Bronchial epithelial cell (primary cell): ENCODE measurements around the gene PLEKHG3. TPM values are rescaled to one million over a fixed set of nuclear protein-coding genes. Genes with fewer than 3 reads are reported as not detected.

Experiments
- DNase-seq: peaks from one replicate; pipeline ENCODE4 v3.0.0-alpha.2; 2010; ENCODE audit warnings: low read depth
- FAIRE-seq: peaks from 2 replicates; lab custom pipeline; 2011; peaks lifted over from hg19 to GRCh38; lab: Jason Lieb, UNC
- H3K27me3 ChIP-seq: 2 replicates; pipeline ENCODE4 v1.5.1; 2011; ENCODE audit warnings: low read length; ENCODE audit not compliant: control insufficient read depth, insufficient read depth
- H3K36me3 ChIP-seq: 2 replicates; pipeline ENCODE4 v1.5.1; 2011; ENCODE audit warnings: low read length; ENCODE audit not compliant: control insufficient read depth, insufficient read depth
- H3K4me3 ChIP-seq: 2 replicates; pipeline ENCODE4 v1.5.1; 2011; ENCODE audit warnings: mild to moderate bottlenecking, low read depth, low read length, control low read depth
- CTCF ChIP-seq: IDR thresholded peaks from 2 replicates; pipeline ENCODE4 v1.5.1; 2011; ENCODE audit warnings: mild to moderate bottlenecking, moderate library complexity, low read length, control low read depth, inconsistent platforms; ENCODE audit not compliant: insufficient read depth, severe bottlenecking
- total RNA-seq: library from RNA; depleted of rRNA; stranded (reverse); fragments of >200 nt; gene quantifications from 2 replicates; pipeline ENCODE4 v1.2.1, GENCODE V29; 2014

Gene PLEKHG3
- total RNA-seq, 1 donor from 2014 or later: 32.4 TPM

GRCh38 chr14:64767215-64767964 lies 63.2 kb downstream of the PLEKHG3 start:
- Histone ChIP-seq H3K27me3 (peaks cover 6% of the 10 kb centered on the region), H3K4me3 (no peak overlapping the region), H3K36me3 (no peaks in the 10 kb centered on the region)
- no peak for FAIRE-seq
- TF ChIP-seq CTCF: no peak
- DNase-seq: no peak

- Histone ChIP-seq H3K4me3 (no peak overlapping the region), H3K27me3 (peaks cover 6% of the 10 kb centered on the region), H3K36me3 (no peaks in the 10 kb centered on the region)
- DNase-seq: no peak
- TF ChIP-seq CTCF: no peak
- FAIRE-seq: no peak
Measured at GRCh38 chr14:64768401-64769095, 64.3 kb downstream of the PLEKHG3 start.

GRCh38 chr14:64769096-64770020 lies 65.1 kb downstream of the PLEKHG3 start:
- no peak for FAIRE-seq
- Histone ChIP-seq H3K4me3 (no peak overlapping the region), H3K36me3 (no peaks in the 10 kb centered on the region), H3K27me3 (peaks cover 6% of the 10 kb centered on the region)
- TF ChIP-seq CTCF: no peak
- DNase-seq: no peak

GRCh38 chr14:64770751-64771150 lies 66.5 kb downstream of the PLEKHG3 start:
- no peak for FAIRE-seq
- Histone ChIP-seq H3K36me3 (no peaks in the 10 kb centered on the region), H3K4me3 (no peak overlapping the region), H3K27me3 (peaks cover 6% of the 10 kb centered on the region)
- DNase-seq: no peak
- TF ChIP-seq CTCF: no peak

- Histone ChIP-seq H3K36me3 (no peaks in the 10 kb centered on the region), H3K27me3 (peaks cover 6% of the 10 kb centered on the region), H3K4me3 (no peak overlapping the region)
- TF ChIP-seq CTCF: no peak
- DNase-seq (no peak), FAIRE-seq (no peak)
Measured at GRCh38 chr14:64771161-64771560, 66.9 kb downstream of the PLEKHG3 start.
